MM.1S (cell line): Measurements from ENCODE around the gene SORBS2.

Experiments used
- CTCF ChIP-seq: fragments of 300-600 bp; sonication (generic); IDR thresholded peaks from 2 replicates; pipeline ENCODE4 v1.5.1; 2016; ENCODE audit warnings: antibody characterized with exemption, low read length, mixed read lengths
- EZH2 ChIP-seq: fragments of 300-600 bp; sonication (generic); optimal IDR thresholded peaks from 2 replicates; pipeline ENCODE3; 2017; ENCODE audit warnings: low read depth, mild to moderate bottlenecking, antibody characterized with exemption, low read length, mixed read lengths

GRCh38 chr4:185782523-185782922 is 29.5 kb downstream of the SORBS2 start:
- TF ChIP-seq CTCF (no peak), EZH2 (no peak)
